HepG2 (cell line): ENCODE measurements around the gene TULP4. TPM values are rescaled to one million over a fixed set of nuclear protein-coding genes. Genes with fewer than 3 reads are reported as not detected.

Source experiments
- ADNP ChIP-seq: sonication (generic); formaldehyde crosslinking; IDR thresholded peaks from 2 replicates; pipeline ENCODE4 v1.4.0; 2020; ENCODE audit warnings: missing genetic modification reagents
- ATF4 ChIP-seq, 2 experiments: fragments of 450-650 bp in 1 of 2; sonication (generic) in 1 of 2; formaldehyde crosslinking; IDR thresholded peaks; 2 replicates each; pipeline versions ENCODE4 v1.5.0 to v1.8.0; 2020 to 2022; ENCODE audit warnings: mild to moderate bottlenecking in 1 of 2, missing genetic modification reagents in 1 of 2
- ATRX ChIP-seq: sonication (generic); formaldehyde crosslinking; IDR thresholded peaks from 2 replicates; pipeline ENCODE4 v1.4.0; 2020; ENCODE audit warnings: missing genetic modification reagents, borderline replicate concordance
- CCDC6 ChIP-seq: sonication (generic); formaldehyde crosslinking; IDR thresholded peaks from 2 replicates; pipeline ENCODE4 v1.8.1; 2022; ENCODE audit warnings: mild to moderate bottlenecking, missing genetic modification reagents, moderate library complexity
- DDIT3 ChIP-seq: sonication (generic); formaldehyde crosslinking; IDR thresholded peaks from 2 replicates; pipeline ENCODE4 v1.4.0; 2020; ENCODE audit warnings: mild to moderate bottlenecking, missing genetic modification reagents
- GABPA ChIP-seq, 2 experiments: IDR thresholded peaks; 2 replicates each; pipeline ENCODE4 v1.6.1; 2011 to 2016; ENCODE audit warnings: low read depth in 2 of 2, low read length in 1 of 2, missing biosample characterization in 1 of 2, missing genetic modification characterization in 1 of 2
- GATAD2A ChIP-seq: IDR thresholded peaks from 2 replicates; pipeline ENCODE4 v1.6.1; 2016
- MAFK ChIP-seq, 2 experiments: IDR thresholded peaks in 1 of 2; conservative IDR thresholded peaks in 1 of 2; 2 replicates each; pipeline ENCODE4 v1.6.1; 2011; ENCODE audit warnings: improper control_type of control experiment in 2 of 2, low read length in 2 of 2
- MAZ ChIP-seq, 2 experiments: sonication (generic) in 1 of 2; formaldehyde crosslinking in 1 of 2; IDR thresholded peaks; 2 replicates each; pipeline versions ENCODE4 v1.5.0 to v1.6.1; 2012 to 2020; ENCODE audit warnings: low read depth in 2 of 2, mild to moderate bottlenecking in 2 of 2, borderline replicate concordance in 1 of 2, improper control_type of control experiment in 1 of 2, low read length in 1 of 2, missing genetic modification reagents in 1 of 2, moderate library complexity in 1 of 2
- MLLT10 ChIP-seq: sonication (generic); formaldehyde crosslinking; IDR thresholded peaks from 2 replicates; pipeline ENCODE4 v1.4.0; 2020; ENCODE audit warnings: missing genetic modification reagents
- NR0B2 ChIP-seq: sonication (generic); formaldehyde crosslinking; IDR thresholded peaks from 2 replicates; pipeline ENCODE4 v1.4.0; 2020; ENCODE audit warnings: mild to moderate bottlenecking, missing genetic modification reagents
- NR1H2 ChIP-seq: sonication (generic); formaldehyde crosslinking; IDR thresholded peaks from 2 replicates; pipeline ENCODE4 v1.8.1; 2022; ENCODE audit warnings: low read depth, missing genetic modification reagents, borderline replicate concordance
- NR2F6 ChIP-seq, 2 experiments: IDR thresholded peaks; 2 replicates each; pipeline ENCODE4 v1.6.1; 2016; ENCODE audit warnings: antibody characterized with exemption in 1 of 2, mild to moderate bottlenecking in 1 of 2
- POLR2A ChIP-seq, 2 experiments: IDR thresholded peaks; 2 replicates each; pipeline ENCODE4 v1.6.1; 2011; ENCODE audit warnings: low read depth in 2 of 2, low read length in 2 of 2, mild to moderate bottlenecking in 1 of 2, moderate library complexity in 1 of 2; ENCODE audit not compliant: insufficient read depth in 1 of 2
- RAD21 ChIP-seq: fragments of 450-650 bp; formaldehyde crosslinking; IDR thresholded peaks from 2 replicates; pipeline ENCODE4 v1.5.0; 2020; ENCODE audit warnings: mild to moderate bottlenecking
- SALL1 ChIP-seq: sonication (generic); formaldehyde crosslinking; IDR thresholded peaks from 2 replicates; pipeline ENCODE4 v1.8.0; 2022; ENCODE audit warnings: mild to moderate bottlenecking, missing genetic modification reagents
- SP2 ChIP-seq: sonication (generic); formaldehyde crosslinking; IDR thresholded peaks from 2 replicates; pipeline ENCODE4 v1.5.1; 2020; ENCODE audit warnings: mild to moderate bottlenecking, missing genetic modification reagents
- TAF1 ChIP-seq: sonication (generic); formaldehyde crosslinking; IDR thresholded peaks from 2 replicates; pipeline ENCODE4 v1.4.0; 2020; ENCODE audit warnings: missing genetic modification reagents
- THRA ChIP-seq: sonication (generic); formaldehyde crosslinking; IDR thresholded peaks from 2 replicates; pipeline ENCODE4 v1.4.0; 2020; ENCODE audit warnings: missing genetic modification reagents, borderline replicate concordance
- TMF1 ChIP-seq: sonication (generic); formaldehyde crosslinking; IDR thresholded peaks from 2 replicates; pipeline ENCODE4 v1.8.1; 2022; ENCODE audit warnings: low read depth, missing genetic modification reagents
- YY1 ChIP-seq: IDR thresholded peaks from 2 replicates; pipeline ENCODE4 v1.6.1; 2011; ENCODE audit warnings: low read length, low read depth, moderate library complexity, mild to moderate bottlenecking; ENCODE audit not compliant: insufficient read depth, insufficient replicate concordance
- ZC3H4 ChIP-seq: sonication (generic); formaldehyde crosslinking; IDR thresholded peaks from 2 replicates; pipeline ENCODE4 v1.4.0; 2020; ENCODE audit warnings: missing genetic modification reagents, borderline replicate concordance
- ZNF253 ChIP-seq: sonication (generic); formaldehyde crosslinking; IDR thresholded peaks from 2 replicates; pipeline ENCODE4 v1.8.0; 2022; ENCODE audit warnings: mild to moderate bottlenecking, missing genetic modification reagents, borderline replicate concordance
- ZNF335 ChIP-seq: sonication (generic); formaldehyde crosslinking; IDR thresholded peaks from 2 replicates; pipeline ENCODE4 v1.4.0; 2020; ENCODE audit warnings: missing genetic modification reagents
- ZNF350 ChIP-seq: sonication (generic); formaldehyde crosslinking; IDR thresholded peaks from 2 replicates; pipeline ENCODE4 v1.4.0; 2020; ENCODE audit warnings: mild to moderate bottlenecking, low read depth, missing genetic modification reagents, borderline replicate concordance
- ZNF792 ChIP-seq: IDR thresholded peaks from 2 replicates; pipeline ENCODE4 v1.6.1; 2016
- ZNF83 ChIP-seq: sonication (generic); formaldehyde crosslinking; IDR thresholded peaks from 2 replicates; pipeline ENCODE4 v1.4.0; 2020; ENCODE audit warnings: missing genetic modification reagents, mild to moderate bottlenecking, borderline replicate concordance
- polyA plus RNA-seq, 8 experiments: library from polyadenylated mRNA; depleted of rRNA in 3 of 8; stranded (reverse) in 7 of 8; unstranded in 1 of 8; fragments of >200 nt; fragmentation: Illumina TruSeq in 4 of 8; extraction: Trizol in 4 of 8; gene quantifications; 2 replicates each; pipeline versions ENCODE4 v1.2.1 to v1.2.3, GENCODE V29; 2011 to 2016; ENCODE audit warnings: low read depth in 4 of 8, missing spikeins in 1 of 8, mixed read lengths in 1 of 8; ENCODE audit not compliant: insufficient read depth in 1 of 8
- total RNA-seq, 5 experiments: library from RNA; depleted of rRNA; stranded (reverse); fragments of >200 nt; fragmentation: Illumina TruSeq; extraction: Trizol; gene quantifications; 2 replicates each; pipeline ENCODE4 v1.2.3, GENCODE V29; 2016; ENCODE audit warnings: low read depth in 1 of 5

TULP4 gene
- total and polyA plus RNA-seq, 2 of the 13 experiments (the other 11 are each of a cell fraction or from before 2014, with no cell fraction given): 21.1 to 122 TPM

GRCh38 chr6:158536084-158536890 is 224.0 kb downstream of the TULP4 start (continued):
- peak; percentile 79 for TF ChIP-seq YY1
- no peak for TF ChIP-seq ZNF83
- peak; percentile 28; the same call in 1 of the 2 replicates for TF ChIP-seq NR0B2
- peak; percentile 75 for TF ChIP-seq CCDC6
- no peak for TF ChIP-seq MAZ (IDR thresholded peaks at IDR 0.05; ENCODE audit: borderline replicate concordance, low read depth, low read length)
- TF ChIP-seq MAZ (CRISPR knock-in tag; IDR thresholded peaks at IDR 0.05; ENCODE audit: low read depth): peak; percentile 87
- 0 out of 2 replicates have a peak, but pooled peaks have one; percentile 50 for TF ChIP-seq ADNP
- TF ChIP-seq ZC3H4 (CRISPR knock-in tag): peak; percentile 77; the same call in 1 of the 2 replicates
- peak; percentile 95 for TF ChIP-seq THRA
- no peak for TF ChIP-seq NR1H2 (CRISPR knock-in tag)
- TF ChIP-seq GABPA (IDR thresholded peaks at IDR 0.05; ENCODE audit: low read depth, low read length): no peak
- TF ChIP-seq GABPA (CRISPR knock-in tag; IDR thresholded peaks at IDR 0.05; ENCODE audit: low read depth): peak; percentile 61
- no peak; a peak in 1 of 4 replicates for TF ChIP-seq POLR2A (IDR thresholded peaks at IDR 0.05; ENCODE audit: insufficient read depth in 1 of 2, low read depth in 2 of 2, low read length in 2 of 2)
- TF ChIP-seq SP2 (CRISPR knock-in tag): no peak; the same call in 1 of the 2 replicates
- TF ChIP-seq ZNF335 (CRISPR knock-in tag): peak; percentile 97
- peak; percentile 97 for TF ChIP-seq TMF1 (CRISPR knock-in tag)
- TF ChIP-seq ZNF253: peak; percentile 82
- TF ChIP-seq ATRX (CRISPR knock-in tag): no peak
- 0 out of 2 replicates have a peak, but pooled peaks have one; percentile 9 for TF ChIP-seq RAD21 (CRISPR knock-in tag)
- TF ChIP-seq ZNF350 (CRISPR knock-in tag): no peak; the same call in 1 of the 2 replicates
- peak; percentile 86 for TF ChIP-seq GATAD2A
- TF ChIP-seq DDIT3 (CRISPR knock-in tag): 0 out of 2 replicates have a peak, but pooled peaks have one; percentile 32
- TF ChIP-seq SALL1 (CRISPR knock-in tag): peak; percentile 98
- peak; percentile 84 for TF ChIP-seq NR2F6 (IDR thresholded peaks at IDR 0.05)
- peak; percentile 93 for TF ChIP-seq NR2F6 (CRISPR knock-in tag; IDR thresholded peaks at IDR 0.05)
- peak; percentile 99 for TF ChIP-seq ZNF792 (CRISPR knock-in tag)
- TF ChIP-seq TAF1 (CRISPR knock-in tag): peak; percentile 65
- no peak for TF ChIP-seq MLLT10 (CRISPR knock-in tag)
- no peak for TF ChIP-seq MAFK (conservative IDR thresholded peaks at IDR 0.05 in 1 of 2, IDR thresholded peaks at IDR 0.05 in 1 of 2; ENCODE audit: low read length in 2 of 2)
- peak in 1 of 2 experiments; percentile 75; a peak in 2 of 4 replicates for TF ChIP-seq ATF4 (CRISPR knock-in tag; IDR thresholded peaks at IDR 0.05)
